SH-SY5Y (cell line): Measurements from ENCODE around the gene SYN1.

Experiments used
- GATA2 ChIP-seq: IDR thresholded peaks from 2 replicates; pipeline ENCODE4 v1.6.1; 2011; ENCODE audit warnings: mild to moderate bottlenecking, low read depth, low read length
- GATA3 ChIP-seq: IDR thresholded peaks from 2 replicates; pipeline ENCODE4 v1.6.1; 2011; ENCODE audit warnings: low read depth, mild to moderate bottlenecking, low read length, moderate library complexity

SYN1 gene

GRCh38 chrX:47561659-47562151 lies 58.0 kb downstream of the SYN1 start:
- no peak for TF ChIP-seq GATA3
- no peak for TF ChIP-seq GATA2

GRCh38 chrX:47560934-47561658 lies 58.6 kb downstream of the SYN1 start, which contains the start of gene ARAF:
Gene ARAF (plus strand): TSS chrX:47561205. CDS start chrX:47562968, 1,763 bp downstream.
- no peak for TF ChIP-seq GATA3
- TF ChIP-seq GATA2, result no peak

GRCh38 chrX:47560179-47560933 lies 59.3 kb downstream of the SYN1 start:
- no peak for TF ChIP-seq GATA2
- TF ChIP-seq GATA3, result no peak

- TF ChIP-seq GATA3 (no peak), GATA2 (no peak)
Measured at GRCh38 chrX:47558436-47558835, 61.2 kb downstream of the SYN1 start.

- TF ChIP-seq GATA2 (no peak), GATA3 (no peak)
Measured at GRCh38 chrX:47556045-47556623, 63.5 kb downstream of the SYN1 start.

GRCh38 chrX:47543496-47543895 lies 76.2 kb downstream of the SYN1 start:
- no peak for TF ChIP-seq GATA2
- TF ChIP-seq GATA3, result no peak

- TF ChIP-seq GATA2, result no peak
- TF ChIP-seq GATA3, result no peak
Measured at GRCh38 chrX:47540754-47541538, 78.7 kb downstream of the SYN1 start.

GRCh38 chrX:47539860-47540259 lies 79.8 kb downstream of the SYN1 start:
- TF ChIP-seq GATA3 (no peak), GATA2 (no peak)

- TF ChIP-seq GATA3, result no peak
Measured at GRCh38 chrX:47530049-47530448, 89.6 kb downstream of the SYN1 start.

GRCh38 chrX:47529548-47529947 lies 90.1 kb downstream of the SYN1 start:
- TF ChIP-seq GATA2 (no peak), GATA3 (no peak)

GRCh38 chrX:47523713-47524166 lies 95.9 kb downstream of the SYN1 start:
- TF ChIP-seq GATA3, result no peak
- no peak for TF ChIP-seq GATA2

- no peak for TF ChIP-seq GATA3
- no peak for TF ChIP-seq GATA2
Measured at GRCh38 chrX:47523297-47523696, 96.4 kb downstream of the SYN1 start.
